Adrenal gland (tissue), 12 donors: ENCODE results near the gene CHD2. TPM values are rescaled to one million over a fixed set of nuclear protein-coding genes. Genes with fewer than 3 reads are reported as not detected.
A peak's percentile ranks its signal among the peaks of the same experiment; 100 is the strongest.

Source experiments
- DNase-seq, 7 donors: peaks; one replicate each; pipeline ENCODE4 v3.0.0-alpha.2; 2019 to 2020
- H3K27ac ChIP-seq, 5 donors: fragments of 200-600 bp; sonication (generic) in 4 of 5; 1 replicate in 3 of 5; 2 replicates in 2 of 5; pipeline versions ENCODE4 v1.5.1 to v1.8.0; 2016 to 2020; ENCODE audit warnings: mild to moderate bottlenecking in 1 of 5
- H3K27me3 ChIP-seq: fragments of 200-600 bp; 2 replicates; pipeline ENCODE4 v1.8.0; 2021
- H3K36me3 ChIP-seq, 2 donors: fragments of 200-600 bp; replicated peaks in 1 of 2; 1 replicate in 1 of 2; 2 replicates in 1 of 2; pipeline versions ENCODE4 v1.5.1 to v1.8.0; 2018 to 2022
- H3K4me1 ChIP-seq, 2 donors: fragments of 200-600 bp; replicated peaks in 1 of 2; 1 replicate in 1 of 2; 2 replicates in 1 of 2; pipeline versions ENCODE4 v1.5.1 to v1.8.0; 2018 to 2021
- H3K4me3 ChIP-seq, 4 donors: fragments of 200-600 bp; sonication (generic) in 3 of 4; one replicate each; pipeline ENCODE4 v1.5.1; 2016 to 2018
- H3K9me3 ChIP-seq, 3 donors: fragments of 200-600 bp; sonication (generic) in 1 of 3; replicated peaks in 1 of 3; 1 replicate in 2 of 3; 2 replicates in 1 of 3; pipeline versions ENCODE4 v1.5.1 to v1.8.0; 2016 to 2021
- POLR2A ChIP-seq, 2 donors: fragments of 450-650 bp; IDR thresholded peaks; one replicate each; pipeline ENCODE4 v1.6.1; 2017; ENCODE audit warnings: antibody characterized with exemption in 2 of 2, mild to moderate bottlenecking in 2 of 2, moderate library complexity in 1 of 2
- WGBS, 4 donors: extraction: QIAGEN DNeasy Blood & Tissue Kit in 2 of 4; methylation state at CpG; one replicate each; pipeline versions ENCODE4 v1.1.5 to v1.1.7; 2013 to 2017; 5-methylcytosine and 5-hydroxymethylcytosine counted together
- intact Hi-C, 2 donors: fragments of 100-400 bp; cut with DNase I; formaldehyde crosslinking; loops; one replicate each; pipeline versions ENCODE4 v1.14.1 to v1.15.0; 2022 to 2023
- polyA plus RNA-seq, 3 donors: library from polyadenylated mRNA; stranded (reverse); fragments of 200-250 nt in 2 of 3; fragments of 350-450 nt in 1 of 3; fragmentation: Illumina TruSeq in 1 of 3; extraction: RNeasy Lipid Tissue Mini Kit (QIAGEN cat#74804) in 1 of 3; gene quantifications; one replicate each; pipeline ENCODE4 v1.2.3, GENCODE V29; 2013 to 2014
- total RNA-seq, 9 donors: library from RNA; depleted of rRNA in 4 of 9; stranded (reverse); fragments of >200 nt in 4 of 9; fragments of 120-200 nt in 1 of 9; fragmentation: NEBNext Ultra II Directional in 1 of 9; extraction: Animal tissue kit (Norgen Biotek cat#: 25700) in 1 of 9; gene quantifications; one replicate each; pipeline versions ENCODE4 v1.1.0 to v1.2.4, GENCODE V29; 2013 to 2023
- TF ChIP-seq, protein P1 (sequence below), 6 experiments: fragments of 450-650 bp in 4 of 6; fragments of 200-600 bp in 2 of 6; sonication (generic) in 1 of 6; IDR thresholded peaks; 1 replicate in 5 of 6; 2 replicates in 1 of 6; pipeline versions ENCODE4 v1.5.1 to v1.8.0; 2016 to 2021; ENCODE audit warnings: antibody characterized with exemption in 6 of 6, mild to moderate bottlenecking in 2 of 6, moderate library complexity in 1 of 6
- donor health status: healthy with polysubstance abuse.
- donor health status: Bipolar disorder and iron deficiency.
- donor health status: DM: yes; HTN: yes; CAD: no.
- donor health status: DM: no; HTN: no; CAD: no.
- donor health status: DM: no; HTN: no; CAD: no.
- donor health status: DM: yes; HTN: yes; CAD: no.

Gene CHD2
- total and polyA plus RNA-seq, 12 donors: 40.1 to 115 (median 70.9) TPM

- Histone ChIP-seq H3K9me3 (no peaks in the 10 kb centered on the region), H3K4me3 (no peak overlapping the region), H3K27ac (peak overlapping the region in 2 of 5 donors; percentile 2 to 34), H3K27me3 (no peaks in the 10 kb centered on the region), H3K4me1 (peaks cover 5 to 60% of the 10 kb centered on the region in 2 donors), H3K36me3 (peaks cover 0 to 54% of the 10 kb centered on the region in 2 donors)
- intact Hi-C loops: no loop called here
- no peak for DNase-seq
- TF ChIP-seq POLR2A (IDR thresholded peaks at IDR 0.05): no peak
- TF ChIP-seq, protein P1, sequence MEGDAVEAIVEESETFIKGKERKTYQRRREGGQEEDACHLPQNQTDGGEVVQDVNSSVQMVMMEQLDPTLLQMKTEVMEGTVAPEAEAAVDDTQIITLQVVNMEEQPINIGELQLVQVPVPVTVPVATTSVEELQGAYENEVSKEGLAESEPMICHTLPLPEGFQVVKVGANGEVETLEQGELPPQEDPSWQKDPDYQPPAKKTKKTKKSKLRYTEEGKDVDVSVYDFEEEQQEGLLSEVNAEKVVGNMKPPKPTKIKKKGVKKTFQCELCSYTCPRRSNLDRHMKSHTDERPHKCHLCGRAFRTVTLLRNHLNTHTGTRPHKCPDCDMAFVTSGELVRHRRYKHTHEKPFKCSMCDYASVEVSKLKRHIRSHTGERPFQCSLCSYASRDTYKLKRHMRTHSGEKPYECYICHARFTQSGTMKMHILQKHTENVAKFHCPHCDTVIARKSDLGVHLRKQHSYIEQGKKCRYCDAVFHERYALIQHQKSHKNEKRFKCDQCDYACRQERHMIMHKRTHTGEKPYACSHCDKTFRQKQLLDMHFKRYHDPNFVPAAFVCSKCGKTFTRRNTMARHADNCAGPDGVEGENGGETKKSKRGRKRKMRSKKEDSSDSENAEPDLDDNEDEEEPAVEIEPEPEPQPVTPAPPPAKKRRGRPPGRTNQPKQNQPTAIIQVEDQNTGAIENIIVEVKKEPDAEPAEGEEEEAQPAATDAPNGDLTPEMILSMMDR (IDR thresholded peaks at IDR 0.05): no peak
Observed at GRCh38 chr15:92896561-92896960, 3.6 kb upstream of the CHD2 start.

DNA sequence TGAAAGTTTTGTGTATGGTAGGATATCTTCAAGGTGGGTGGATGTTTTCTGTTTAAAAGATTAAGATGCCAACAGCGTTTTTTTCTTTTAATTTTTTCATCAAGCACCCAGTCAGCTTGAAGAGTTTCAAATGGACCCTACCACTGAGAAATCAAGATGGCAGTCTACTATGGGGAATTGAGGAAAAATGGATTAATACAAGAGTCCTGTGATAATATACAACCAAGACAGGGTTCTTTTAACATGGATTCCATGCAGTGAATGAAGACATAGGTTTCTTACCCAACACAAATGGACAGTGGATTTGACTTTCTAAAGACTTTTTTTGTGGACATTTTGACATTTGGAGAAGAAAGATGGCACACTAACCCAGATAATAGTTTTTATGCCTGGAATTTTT, 2.5 kb upstream of the CHD2 start:
- Histone ChIP-seq H3K27ac (no peak overlapping the region), H3K4me3 (no peak overlapping the region), H3K4me1 (peaks cover 5 to 58% of the 10 kb centered on the region in 2 donors), H3K36me3 (peaks cover 0 to 44% of the 10 kb centered on the region in 2 donors), H3K9me3 (no peaks in the 10 kb centered on the region), H3K27me3 (no peaks in the 10 kb centered on the region)
- intact Hi-C loops: no loop called here
- DNase-seq: no peak
- TF ChIP-seq POLR2A (IDR thresholded peaks at IDR 0.05): no peak
- TF ChIP-seq, protein P1 (IDR thresholded peaks at IDR 0.05): no peak
- WGBS, 4 donors: 71 to 93% (median 79%) methylated on average over 1 of the region's 1 CpG

- DNase-seq: no peak
- intact Hi-C loops: no loop called here
- TF ChIP-seq, protein P1 (IDR thresholded peaks at IDR 0.05): no peak
- no peak for TF ChIP-seq POLR2A (IDR thresholded peaks at IDR 0.05)
- Histone ChIP-seq H3K4me3 (no peak overlapping the region), H3K9me3 (no peaks in the 10 kb centered on the region), H3K4me1 (peaks cover 5 to 70% of the 10 kb centered on the region in 2 donors), H3K27ac (peak overlapping the region in 3 of 5 donors; percentile 0 to 99 (median 2)), H3K36me3 (peaks cover 0 to 29% of the 10 kb centered on the region in 2 donors), H3K27me3 (no peaks in the 10 kb centered on the region)
- 89 to 96% (median 93%) methylated on average over 5 of the region's 5 CpGs for WGBS, 4 donors
Observed at GRCh38 chr15:92898988-92899582, 1.0 kb upstream of the CHD2 start.

DNA sequence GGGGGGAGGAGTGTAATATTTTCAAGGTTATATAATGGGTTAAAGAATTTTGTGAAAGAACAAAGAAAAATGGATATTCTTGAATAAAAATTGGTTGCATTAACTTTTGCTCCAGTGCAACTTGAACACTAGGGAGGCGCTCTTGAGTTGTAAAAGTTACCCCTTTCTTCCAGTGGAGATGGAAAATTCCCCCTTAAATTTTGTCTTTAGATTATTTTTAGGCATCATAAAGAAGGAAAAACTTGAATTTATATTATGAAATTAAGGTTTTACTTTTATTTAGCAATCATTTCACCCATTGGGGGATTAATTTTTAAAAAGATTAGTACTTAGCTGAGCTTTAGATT, 550 bp upstream of the CHD2 start:
- intact Hi-C loops: no loop called here
- peak overlapping the region; percentile 94 to 99 (median 98) for H3K27ac ChIP-seq
- peak overlapping the region in 1 of 4 donors; percentile 75 for H3K4me3 ChIP-seq
- peaks cover 2 to 67% of the 10 kb centered on the region in 2 donors for H3K4me1 ChIP-seq
- no peaks in the 10 kb centered on the region for H3K27me3 ChIP-seq
- DNase-seq: peak in 1 of 7 donors; percentile 38
- H3K9me3 ChIP-seq: no peaks in the 10 kb centered on the region
- peaks cover 0 to 24% of the 10 kb centered on the region in 2 donors for H3K36me3 ChIP-seq
- no peak for TF ChIP-seq POLR2A (IDR thresholded peaks at IDR 0.05)
- TF ChIP-seq, protein P1 (IDR thresholded peaks at IDR 0.05): peak in 5 of 6 experiments; percentile 12 to 45 (median 42)
- WGBS, 4 donors: 67 to 85% (median 78%) methylated on average over 1 of the region's 1 CpG
